ENCODE data around the gene GRIN1.
"Not testable (repeated sequence)": the region's sequence is repeated elsewhere in the genome, so short reads cannot be mapped to it uniquely, and the experiment has no call there.

GRIN1 gene

GRCh38 chr9:137129456-137130175 lies 9.3 kb upstream of the GRIN1 start:
- peak in 1 of 2 experiments; percentile 68 for DNase-seq

- DNase-seq = no peak
Measured at GRCh38 chr9:137130176-137130755, 8.7 kb upstream of the GRIN1 start.

- no peak for DNase-seq
Measured at GRCh38 chr9:137134191-137134590, 4.8 kb upstream of the GRIN1 start.

- DNase-seq = not testable (repeated sequence)
Measured at GRCh38 chr9:137135154-137135553, 3.8 kb upstream of the GRIN1 start.

GRCh38 chr9:137136261-137136880 lies 2.6 kb upstream of the GRIN1 start:
- DNase-seq = no peak

GRCh38 chr9:137136881-137137607 lies 1.9 kb upstream of the GRIN1 start:
- DNase-seq = no peak

- peak in 1 of 2 experiments; percentile 63 for DNase-seq
Measured at GRCh38 chr9:137138058-137138721, 764 bp upstream of the GRIN1 start.

- DNase-seq = no peak
Measured at GRCh38 chr9:137139468-137140150, 655 bp downstream of the GRIN1 start.

GRCh38 chr9:137140151-137141012 lies 1.4 kb downstream of the GRIN1 start:
- no peak for DNase-seq

GRCh38 chr9:137141050-137141810 lies 2.3 kb downstream of the GRIN1 start:
- no peak for DNase-seq

GRCh38 chr9:137141976-137142936 lies 3.3 kb downstream of the GRIN1 start:
- no peak for DNase-seq

GRCh38 chr9:137143459-137143858 lies 4.5 kb downstream of the GRIN1 start:
- no peak for DNase-seq

- no peak for DNase-seq
Measured at GRCh38 chr9:137145731-137146526, 7.0 kb downstream of the GRIN1 start.

- DNase-seq = no peak
Measured at GRCh38 chr9:137146527-137146918, 7.6 kb downstream of the GRIN1 start.

- no peak for DNase-seq
Measured at GRCh38 chr9:137147091-137147792, 8.3 kb downstream of the GRIN1 start.

- no peak for DNase-seq
Measured at GRCh38 chr9:137147793-137148160, 8.8 kb downstream of the GRIN1 start.

GRCh38 chr9:137148242-137148641 lies 9.3 kb downstream of the GRIN1 start:
- no peak for DNase-seq

- DNase-seq = no peak
Measured at GRCh38 chr9:137148661-137149060, 9.7 kb downstream of the GRIN1 start.
